HK-2 (cell line): ENCODE measurements around the gene OR5AU1.
A peak's percentile ranks its signal among the peaks of the same experiment; 100 is the strongest.

Experiments
- DNase-seq: peaks from one replicate; pipeline ENCODE4 v3.0.0-alpha.2; 2018; ENCODE audit not compliant: unreplicated experiment

OR5AU1 gene

DNA sequence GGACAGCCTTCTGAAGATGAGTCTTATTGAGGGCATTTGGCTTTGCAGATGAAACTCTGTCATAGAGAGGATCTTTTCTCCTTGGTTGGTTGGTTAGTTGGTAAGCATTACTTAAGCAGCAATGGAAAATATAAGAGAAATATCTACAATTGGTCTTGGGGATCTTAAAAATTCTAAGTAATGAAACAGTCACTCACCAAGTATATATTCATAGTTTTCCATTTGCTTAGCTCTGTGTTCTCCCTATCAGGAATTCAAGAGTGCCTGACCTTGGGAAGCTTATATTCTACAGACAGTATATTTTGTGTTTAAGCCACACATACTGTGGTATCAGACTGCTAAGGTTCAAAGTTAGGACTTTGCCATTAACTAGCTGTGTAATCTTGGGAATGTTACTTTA, at the start of gene OR5AU1:
OR5AU1 (minus strand) TSS at position 101 of the 400 bp plus-strand sequence. CDS start 191 bp downstream, outside the sequence.
- no peak for DNase-seq

DNA sequence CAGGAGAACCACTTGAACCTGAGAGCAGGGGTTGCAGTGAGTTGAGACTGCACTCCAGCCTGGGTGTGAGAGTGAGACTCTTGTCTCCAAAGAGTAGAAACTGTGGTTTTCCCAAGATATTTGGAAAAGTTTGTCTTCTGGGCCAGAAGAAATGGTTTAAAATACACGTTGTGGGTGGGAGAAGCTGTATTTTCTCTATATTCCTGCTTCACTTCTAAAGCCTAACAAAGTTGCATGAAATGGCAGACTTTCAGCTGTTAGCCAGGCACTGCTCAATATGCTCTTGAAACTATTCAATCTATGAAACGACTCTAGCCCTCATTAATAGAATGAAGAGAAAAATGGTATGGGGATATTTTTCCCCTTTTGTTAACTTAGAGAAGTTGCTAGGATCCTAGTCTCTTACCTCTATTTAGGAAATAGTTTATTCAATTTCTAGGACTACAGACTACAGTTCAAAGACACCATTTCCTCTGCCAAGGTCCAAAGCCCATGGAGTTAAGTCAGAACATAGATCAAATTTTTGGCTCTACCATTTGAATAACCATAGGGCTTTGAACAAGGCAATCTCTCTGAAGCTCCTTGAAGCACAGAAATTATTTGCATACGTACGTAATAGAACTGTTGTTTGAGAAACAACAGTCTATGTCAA, 49.3 kb upstream of the OR5AU1 start:
- no peak for DNase-seq

DNA sequence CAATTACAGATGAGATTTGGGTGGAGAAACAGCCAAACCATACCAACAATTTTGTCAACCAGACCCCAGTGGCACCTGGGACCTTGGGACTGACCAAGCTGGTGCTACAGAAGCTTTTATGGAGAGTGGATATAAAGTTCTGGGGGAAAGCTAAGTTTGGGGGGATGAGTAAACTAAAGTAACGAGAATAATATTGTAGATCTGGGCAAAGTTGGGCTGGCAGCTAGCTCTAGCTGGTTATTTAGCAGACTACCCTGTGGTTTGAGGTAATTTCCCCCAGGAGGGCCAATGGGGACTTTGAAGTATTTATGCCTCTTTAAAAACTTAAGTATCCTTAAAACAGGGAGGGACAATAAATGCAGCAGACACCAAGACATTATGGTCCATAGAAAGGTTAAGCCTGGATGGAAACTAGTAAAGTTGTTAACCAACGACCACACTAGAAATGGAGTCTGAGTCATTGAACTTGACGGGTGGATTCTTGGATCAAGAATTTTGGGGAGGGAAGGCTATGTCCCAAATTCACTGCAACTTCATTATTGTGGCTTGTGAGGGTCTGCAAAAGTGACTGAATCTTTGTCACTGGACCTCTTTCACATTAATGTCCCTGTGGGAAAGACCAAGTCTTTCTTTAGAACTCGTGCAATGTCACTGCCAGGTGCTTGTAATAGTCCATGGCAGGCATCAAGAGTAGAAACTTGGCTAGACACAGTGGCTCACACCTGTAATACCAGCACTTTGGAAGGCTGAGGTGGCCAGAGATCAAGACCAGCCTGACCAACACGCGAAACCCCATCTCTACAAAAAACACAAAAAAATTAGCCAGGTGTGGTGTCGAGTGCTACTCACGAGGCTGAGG, 48.5 kb upstream of the OR5AU1 start:
- no peak for DNase-seq

DNA sequence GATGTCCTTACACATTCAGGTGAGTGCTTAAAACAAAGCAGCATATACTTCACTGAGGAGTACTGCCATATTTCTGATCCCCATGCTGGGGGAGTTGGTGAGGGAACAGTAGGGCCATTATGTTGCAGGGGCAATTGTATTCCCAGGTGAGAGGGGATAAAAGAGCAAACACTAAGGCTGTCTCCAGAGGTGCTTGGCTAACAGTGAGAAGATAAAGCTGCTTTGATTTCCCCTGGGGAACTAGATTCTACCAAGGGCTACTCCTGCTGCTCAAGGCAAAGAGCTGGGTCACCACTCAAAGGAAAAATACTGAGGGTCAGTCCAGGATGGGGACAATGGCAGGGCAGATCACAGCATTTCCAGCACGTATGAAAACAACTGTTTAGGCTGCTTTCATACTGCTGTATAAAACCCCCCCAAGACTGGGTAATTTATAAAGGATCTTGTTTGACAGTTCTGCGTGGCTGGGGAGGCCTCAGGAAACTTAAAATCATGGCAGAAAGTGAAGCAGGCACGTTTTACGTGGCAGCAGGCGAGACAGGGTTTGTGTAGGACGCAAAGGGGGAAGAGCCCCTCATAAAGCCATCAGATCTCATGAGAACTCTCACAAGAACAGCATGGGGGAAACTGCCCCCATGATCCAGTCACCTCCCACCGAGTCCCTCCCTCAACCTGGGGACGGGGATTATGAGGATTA, 47.8 kb upstream of the OR5AU1 start:
- no peak for DNase-seq

DNA sequence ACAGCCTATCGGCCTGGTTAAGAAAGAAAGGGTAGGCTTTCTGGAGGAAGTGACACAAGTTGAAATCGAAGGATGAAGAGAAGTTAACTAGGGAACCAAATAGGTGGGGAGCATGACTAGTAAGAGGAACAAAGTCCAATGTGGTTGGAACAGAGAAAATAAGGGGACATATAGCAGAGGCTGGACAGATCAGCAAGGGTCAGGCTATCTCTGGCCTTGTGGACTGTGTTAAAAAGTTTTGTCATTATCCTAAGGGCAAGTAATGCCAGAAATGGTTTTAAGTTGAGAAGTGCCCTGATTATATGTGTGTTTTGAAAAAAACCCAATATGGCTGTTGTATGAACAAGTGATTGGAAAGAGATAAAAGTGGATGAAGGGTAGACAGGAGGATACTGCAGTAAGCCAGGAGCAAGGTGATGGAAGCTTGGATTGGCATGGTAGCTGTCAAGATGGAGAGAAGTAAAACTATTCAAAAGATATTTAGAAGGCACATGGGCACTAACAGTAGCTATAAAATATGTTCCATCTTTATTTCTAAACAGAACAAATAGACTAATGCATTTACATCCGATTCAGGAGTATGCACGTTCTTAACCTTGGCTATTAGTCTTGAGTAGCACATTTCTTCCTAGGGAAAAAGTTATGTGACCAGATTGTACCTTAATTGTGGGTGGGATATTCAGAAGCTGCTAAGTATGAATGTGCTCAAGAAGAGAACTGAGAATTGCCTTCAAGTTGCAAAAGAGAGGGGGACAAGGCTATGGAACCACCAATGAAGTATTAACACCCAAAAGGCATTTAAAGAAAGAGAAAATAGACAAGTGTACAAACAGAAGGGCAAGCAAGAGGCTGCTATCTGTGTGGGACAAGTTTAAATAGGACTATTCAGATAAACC, 46.8 kb upstream of the OR5AU1 start:
- no peak for DNase-seq

DNA sequence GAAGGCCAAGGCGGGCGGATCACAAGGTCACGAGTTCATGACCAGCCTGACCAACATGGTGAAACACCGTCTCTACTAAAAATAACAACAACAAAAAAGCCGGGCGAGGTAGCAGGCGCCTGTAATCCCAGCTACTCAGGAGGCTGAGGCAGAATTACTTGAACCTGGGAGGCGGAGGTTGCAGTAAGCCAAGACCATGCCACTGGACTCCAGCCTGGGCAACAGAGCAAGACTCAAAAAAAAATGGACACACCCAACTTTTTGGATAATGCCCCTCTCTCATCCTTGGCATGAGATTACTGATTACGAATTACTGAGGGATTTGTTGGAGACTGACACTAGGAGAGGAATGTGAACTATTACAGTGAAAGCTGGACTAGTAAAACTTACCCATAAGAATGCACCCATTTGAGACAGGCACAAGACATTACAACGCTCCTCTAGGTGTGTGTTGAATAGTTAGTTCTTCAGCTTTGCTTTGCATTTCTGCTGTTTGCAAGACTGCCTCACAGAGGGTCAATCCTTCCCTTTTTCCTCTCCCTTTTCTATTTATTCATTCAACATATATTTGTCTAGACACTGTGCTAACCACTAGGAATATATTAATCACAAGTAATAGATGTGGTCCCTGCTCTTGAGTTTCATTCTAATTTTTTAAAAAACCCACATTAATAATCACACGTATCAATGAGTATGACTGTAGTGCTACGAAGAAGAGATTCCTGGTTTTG, 46.0 kb upstream of the OR5AU1 start:
- no peak for DNase-seq

DNA sequence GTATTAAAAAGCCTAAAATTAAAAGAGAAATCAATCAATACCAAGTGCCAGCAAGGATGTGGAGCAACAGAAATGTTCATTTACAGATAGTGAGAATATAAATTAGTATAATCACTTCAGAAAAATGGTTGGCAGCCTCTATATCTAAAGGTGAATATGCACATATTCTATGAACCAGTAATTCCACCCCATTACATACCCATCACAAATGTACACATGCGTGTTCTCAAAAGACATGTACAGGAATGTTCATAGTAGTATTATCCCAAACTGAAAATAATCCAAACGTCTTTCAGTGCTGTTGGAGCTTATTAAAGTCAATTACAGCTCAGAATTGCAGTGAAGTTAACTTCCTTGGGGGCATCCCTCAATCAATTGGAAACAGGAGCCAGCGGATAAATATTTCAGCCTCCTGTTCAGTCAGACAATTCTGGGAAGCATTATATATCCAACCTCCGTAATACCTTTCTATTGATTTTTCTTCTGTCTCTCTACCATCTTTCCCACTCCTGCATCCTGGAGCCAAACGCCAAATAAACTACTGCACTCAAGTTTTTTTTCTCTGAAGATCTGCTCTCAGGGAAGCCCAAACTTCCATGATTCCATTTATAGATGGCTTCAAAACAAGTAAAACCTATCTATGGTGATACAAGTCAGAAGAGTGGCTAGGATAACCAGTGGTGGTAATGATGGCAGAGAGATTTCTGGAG, 45.0 kb upstream of the OR5AU1 start:
- no peak for DNase-seq

DNA sequence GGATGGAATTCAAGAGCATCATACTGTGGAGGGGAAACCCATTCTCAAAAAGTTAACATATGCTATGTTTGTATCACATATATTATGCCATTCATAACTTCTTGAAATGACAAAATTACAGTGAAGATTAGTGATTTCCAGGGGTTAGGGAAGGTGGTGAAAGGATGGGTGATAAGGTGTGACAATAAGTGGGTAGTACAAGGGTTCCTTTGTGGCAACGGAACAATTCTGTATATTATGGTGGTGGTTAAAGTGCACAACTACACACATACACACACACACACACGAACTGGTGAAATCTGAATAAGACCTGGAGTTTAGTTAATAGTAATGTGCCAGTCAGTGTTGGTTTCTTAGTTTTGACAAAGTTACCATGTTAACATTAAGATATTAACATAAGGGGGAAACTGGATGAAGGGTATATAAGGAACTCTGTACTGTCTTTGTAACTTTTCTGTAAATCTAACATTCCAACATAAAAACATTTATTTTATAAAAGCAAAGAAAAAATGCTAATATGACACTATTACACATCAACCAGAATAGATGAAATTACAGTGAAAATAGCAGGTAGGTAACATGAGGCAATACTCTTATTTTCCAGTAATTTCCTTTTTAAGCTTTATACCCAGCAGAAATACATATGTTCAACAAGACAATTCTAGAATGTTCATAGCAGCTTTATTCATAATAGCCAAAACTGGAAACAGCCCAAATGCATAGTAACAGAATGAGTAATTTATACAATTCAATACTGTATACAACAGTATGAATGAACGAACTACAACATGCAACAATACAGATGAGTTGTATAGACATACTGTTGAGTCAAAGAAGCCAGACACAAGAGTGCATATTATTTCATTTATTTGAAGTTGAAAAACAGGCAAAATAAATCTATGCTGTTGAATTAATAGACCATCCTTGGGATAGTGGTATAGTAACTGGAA, 44.0 kb upstream of the OR5AU1 start:
- no peak for DNase-seq

DNA sequence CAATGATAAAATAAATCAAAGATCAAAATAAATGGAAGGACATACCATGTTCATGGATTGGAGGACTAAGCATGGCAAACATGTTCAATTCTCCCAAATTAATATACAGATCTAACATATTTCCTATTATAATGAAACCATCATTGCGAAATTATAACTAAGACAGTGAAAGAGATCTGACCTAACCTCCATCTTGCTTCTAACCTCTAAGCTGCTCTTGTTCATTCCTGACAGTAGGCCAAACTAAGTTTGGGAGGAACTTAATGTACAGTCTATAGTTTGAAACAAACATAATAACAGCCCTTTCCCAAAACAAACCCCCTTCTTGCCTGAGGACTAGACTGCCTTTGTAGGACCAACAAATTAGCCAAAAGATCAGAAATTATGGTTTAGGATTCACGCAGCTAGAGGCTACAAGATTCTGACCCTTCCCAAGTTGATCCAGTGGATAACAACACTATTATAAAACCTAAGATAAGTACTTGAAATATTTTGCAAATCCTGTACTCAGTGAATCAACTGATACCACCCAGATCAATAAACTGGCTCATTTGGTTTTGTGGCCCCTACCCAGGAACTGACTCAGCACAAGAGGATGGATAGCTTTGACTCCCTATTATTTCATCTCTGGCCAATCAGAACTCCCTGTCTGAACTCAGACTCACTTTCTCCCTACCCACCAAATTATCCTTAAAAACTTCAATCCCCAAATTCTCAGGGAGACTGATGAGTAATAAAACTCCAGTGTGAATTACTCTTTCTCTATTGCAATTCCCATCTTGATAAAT, 41.7 kb upstream of the OR5AU1 start:
- DNase-seq: no peak

DNA sequence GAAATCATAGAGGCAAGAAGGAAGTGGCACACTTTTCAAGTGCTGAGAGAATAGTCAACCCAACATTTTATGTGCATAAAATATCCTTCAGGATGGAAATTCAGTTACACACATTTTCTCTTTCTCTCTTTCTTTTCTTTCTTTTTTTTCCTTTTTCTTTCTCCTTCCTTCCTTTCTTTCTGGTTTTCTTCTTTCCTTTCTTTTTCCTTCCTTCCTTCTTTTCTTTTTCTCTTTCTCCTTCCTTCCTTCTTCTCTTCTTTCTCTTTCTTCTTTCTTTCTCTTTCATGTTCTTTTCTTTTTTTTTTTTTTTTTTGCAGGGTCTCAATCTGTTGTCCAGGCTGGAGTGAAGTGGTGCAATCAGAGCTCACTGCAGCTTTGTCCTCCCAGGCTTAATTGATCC, 38.7 kb upstream of the OR5AU1 start:
- DNase-seq: no peak

DNA sequence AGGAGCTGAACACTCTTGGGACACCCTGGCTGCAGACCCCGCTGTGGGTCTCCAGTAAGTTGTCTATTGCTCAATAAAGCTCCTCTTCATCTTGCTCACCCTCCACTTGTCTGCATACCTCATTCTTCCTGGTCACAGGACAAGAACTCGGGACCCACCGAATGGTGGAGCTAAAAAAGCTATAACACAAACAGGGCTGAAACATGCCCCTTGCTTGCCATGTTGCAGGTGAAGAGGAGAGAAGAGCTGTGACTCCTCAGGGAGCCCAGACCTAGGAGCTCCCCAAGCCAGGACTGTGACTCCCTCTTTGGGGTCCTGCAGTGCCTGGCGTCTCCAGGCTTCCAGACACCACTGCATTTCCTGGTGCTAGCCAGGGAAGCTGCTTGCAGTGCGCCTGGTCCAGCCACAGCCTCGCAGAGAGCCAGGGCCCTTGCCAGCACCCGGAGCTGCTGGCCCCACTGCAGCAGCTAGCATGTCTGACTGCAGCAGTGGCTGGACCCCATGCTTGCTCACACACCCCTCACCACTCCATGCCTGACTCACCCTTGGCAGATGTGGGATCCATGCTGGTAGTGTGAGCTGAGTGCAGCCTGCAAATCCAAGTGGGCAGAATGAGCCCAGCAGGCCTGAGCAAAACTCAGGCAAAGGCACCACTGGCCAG, 37.1 kb upstream of the OR5AU1 start:
- no peak for DNase-seq

DNA sequence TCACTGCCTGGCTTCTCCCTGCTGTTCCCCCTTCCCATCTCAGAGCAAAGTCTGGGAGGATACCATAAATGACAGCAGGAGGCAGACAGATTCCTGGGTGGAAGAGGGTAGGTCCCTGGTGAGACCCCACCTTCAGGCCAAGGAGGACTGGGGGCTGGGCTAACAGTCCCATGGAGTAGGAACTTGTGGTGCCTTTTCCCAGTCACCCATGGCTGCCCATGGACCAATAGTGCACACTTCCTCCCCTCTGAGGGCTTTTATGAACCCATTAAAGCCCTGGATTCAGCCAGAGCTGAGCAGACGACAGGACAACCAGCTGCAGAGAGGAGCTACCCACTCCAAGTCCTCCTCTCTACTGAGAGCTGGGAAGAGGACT, 36.6 kb upstream of the OR5AU1 start:
- DNase-seq: no peak

DNA sequence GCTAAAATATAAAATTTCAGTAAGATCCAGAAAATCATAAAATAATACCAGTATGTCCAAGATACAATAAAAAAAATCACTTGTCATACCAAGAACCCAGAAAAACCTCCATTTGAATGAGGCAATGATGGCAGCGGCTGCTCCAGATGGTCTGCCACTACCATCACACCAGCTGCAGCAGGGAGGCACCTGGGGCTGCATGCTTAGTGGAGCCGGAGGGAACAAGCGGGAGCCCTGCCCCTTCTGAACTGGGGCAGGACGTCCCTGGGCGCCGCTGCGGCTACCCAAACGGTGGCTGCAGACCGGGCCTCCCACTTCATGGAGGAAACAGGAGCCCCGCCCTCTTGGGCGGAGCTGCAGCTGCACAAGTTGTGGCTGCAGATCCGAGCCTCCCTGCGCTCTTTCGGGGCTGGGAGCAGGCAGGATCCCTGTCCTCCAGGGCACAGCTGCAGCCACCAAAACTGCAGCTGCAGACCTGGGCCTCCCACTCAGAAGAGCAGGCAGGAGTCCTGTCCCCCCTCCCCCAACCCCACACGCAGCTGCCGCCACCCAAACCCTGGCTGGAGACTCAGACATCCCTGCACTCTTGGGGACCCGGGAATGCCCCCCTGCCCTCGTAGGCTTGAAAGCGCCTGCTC, 36.1 kb upstream of the OR5AU1 start:
- DNase-seq: peak; percentile 41

DNA sequence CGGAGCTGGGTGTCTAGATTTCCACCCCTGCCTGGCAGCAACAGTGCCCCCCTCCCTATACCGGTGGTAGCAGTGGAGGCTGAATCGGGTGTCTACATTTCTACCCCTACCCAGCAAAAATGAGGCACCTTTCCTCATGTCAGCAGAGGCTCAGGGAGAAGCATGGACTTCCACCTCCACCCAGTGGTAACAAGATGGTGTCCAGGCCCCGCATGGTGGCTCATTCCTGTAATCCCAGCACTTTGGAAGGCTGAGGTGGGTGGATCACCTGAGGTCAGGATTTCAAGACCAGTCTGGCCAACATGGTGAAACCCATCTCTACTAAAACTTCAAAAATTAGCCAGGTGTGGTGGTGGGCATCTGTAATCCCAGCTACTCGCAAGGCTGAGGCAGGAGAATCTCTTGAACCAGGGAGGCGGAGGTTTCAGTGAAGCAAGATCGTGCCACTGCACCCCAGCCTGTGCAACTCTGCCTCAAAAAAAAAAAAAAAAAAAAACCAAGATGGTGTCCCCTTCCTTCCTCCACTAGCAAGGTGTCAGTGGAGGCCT, 35.5 kb upstream of the OR5AU1 start:
- DNase-seq: no peak

DNA sequence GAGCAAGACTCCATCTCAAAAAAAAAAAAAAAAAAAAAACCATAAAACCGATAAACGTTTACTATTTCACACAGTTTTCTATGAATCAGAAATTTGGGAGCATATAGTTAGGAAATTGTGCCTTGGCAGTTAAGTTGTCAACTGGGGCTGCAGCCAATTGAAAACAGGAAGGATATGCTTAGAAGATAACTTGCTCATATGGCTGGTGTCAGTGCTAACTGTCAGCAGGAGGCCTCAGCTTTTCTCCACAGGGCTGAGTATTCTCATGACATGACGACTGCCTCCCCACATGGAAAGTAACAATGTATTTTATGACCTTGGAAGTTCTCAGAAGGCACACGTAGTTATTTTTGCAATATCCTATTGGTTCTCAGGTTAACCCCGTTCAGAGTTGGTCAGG, 29.6 kb upstream of the OR5AU1 start:
- no peak for DNase-seq

DNA sequence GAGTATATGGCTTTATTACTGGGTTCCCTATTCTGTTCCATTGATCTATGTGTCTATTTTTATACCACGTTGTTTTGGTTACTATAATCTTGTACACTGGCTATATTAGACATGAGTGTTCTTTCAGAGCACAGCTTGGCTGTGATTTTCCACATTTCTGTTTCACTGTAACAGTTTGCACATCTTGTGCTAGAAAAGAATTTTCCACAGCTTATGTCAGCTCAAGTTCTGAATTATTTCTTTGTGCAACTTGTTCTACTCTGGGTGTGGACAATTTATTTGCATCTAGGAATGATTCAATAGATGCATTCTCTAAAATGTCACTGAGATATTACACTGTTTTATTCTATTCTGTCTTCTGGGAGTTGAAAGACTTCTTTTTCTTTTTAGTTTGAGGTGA, 28.4 kb upstream of the OR5AU1 start:
- DNase-seq: no peak

DNA sequence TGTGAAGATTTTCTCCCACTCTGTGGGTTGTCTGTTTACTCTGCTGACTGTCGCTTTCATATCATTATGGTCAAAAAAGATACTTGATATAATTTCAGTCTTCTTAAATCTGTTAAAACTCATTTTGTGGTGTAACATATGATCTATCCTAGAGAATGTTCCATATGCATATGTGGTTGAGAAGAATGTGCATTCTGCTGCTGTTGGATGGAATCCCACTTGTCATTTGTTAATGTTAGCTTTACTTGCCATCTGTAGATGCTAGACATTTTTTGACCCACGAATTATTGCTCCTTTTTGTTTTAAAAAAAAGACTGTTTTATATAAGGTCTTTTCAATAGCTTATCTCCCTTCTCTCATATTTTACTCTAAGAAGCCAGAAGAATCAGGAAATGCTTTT, 26.3 kb upstream of the OR5AU1 start:
- DNase-seq: no peak
